Putamen (tissue), 1 donor: ENCODE data around the gene AHCY.
"Not testable (repeated sequence)": the region's sequence is repeated elsewhere in the genome, so short reads cannot be mapped to it uniquely, and the experiment has no call there.

Source experiments
- DNase-seq: peaks from one replicate; pipeline ENCODE4 v3.0.0-alpha.2; 2016; ENCODE audit warnings: low spot score

AHCY gene

GRCh38 chr20:34296468-34296867, 6.7 kb downstream of the AHCY start:
- DNase-seq: no peak

- no peak for DNase-seq
These were observed 7.9 kb downstream of the AHCY start for GRCh38 chr20:34295284-34295683.

DNA sequence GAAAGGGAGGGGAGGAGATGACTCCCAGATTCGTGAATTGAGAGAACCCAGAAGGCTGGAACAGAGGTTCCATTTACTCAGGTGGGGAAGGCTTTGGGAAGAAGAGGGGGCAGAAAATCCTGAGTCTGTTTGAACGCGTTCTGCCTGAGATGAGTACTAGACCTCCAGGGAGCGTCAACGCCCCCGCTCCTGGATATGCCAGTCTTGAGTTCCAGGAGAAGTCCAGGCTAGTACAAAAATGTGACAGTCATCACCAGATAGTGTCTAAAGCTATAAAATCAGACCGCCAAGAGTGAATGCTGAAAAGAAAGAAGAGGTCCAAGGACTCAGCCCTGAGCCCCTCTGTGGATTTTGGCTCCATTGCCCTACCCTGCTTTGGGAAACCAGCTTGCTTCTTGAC, 8.6 kb downstream of the AHCY start:
- no peak for DNase-seq

GRCh38 chr20:34293589-34293988, 9.6 kb downstream of the AHCY start:
- DNase-seq: no peak

DNA sequence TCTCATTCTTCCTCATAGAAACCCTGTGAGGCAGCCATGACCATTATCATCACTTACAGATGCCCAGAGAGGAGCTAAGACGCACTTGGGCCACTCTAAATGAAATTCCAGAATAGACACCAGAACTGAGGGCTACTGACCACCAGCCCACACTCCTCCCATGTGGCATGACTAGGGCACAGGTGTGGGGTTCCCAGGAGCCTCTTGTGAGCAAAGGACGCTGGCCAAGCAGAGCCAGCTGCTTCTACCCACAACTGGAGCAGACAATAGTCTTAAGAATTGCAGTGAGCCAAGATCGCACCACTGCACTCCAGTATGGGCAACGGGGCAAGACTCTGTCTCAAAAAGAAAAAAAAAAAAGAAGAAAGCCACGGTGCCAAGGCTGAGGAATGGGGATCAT, 10.0 kb downstream of the AHCY start:
- DNase-seq: no peak

GRCh38 chr20:34292496-34292895, 10.7 kb downstream of the AHCY start:
- DNase-seq: no peak

- no peak for DNase-seq
These were observed 12.7 kb downstream of the AHCY start for GRCh38 chr20:34290471-34290870.

- DNase-seq: not testable (repeated sequence)
These were observed 15.7 kb downstream of the AHCY start for GRCh38 chr20:34287500-34287899.

DNA sequence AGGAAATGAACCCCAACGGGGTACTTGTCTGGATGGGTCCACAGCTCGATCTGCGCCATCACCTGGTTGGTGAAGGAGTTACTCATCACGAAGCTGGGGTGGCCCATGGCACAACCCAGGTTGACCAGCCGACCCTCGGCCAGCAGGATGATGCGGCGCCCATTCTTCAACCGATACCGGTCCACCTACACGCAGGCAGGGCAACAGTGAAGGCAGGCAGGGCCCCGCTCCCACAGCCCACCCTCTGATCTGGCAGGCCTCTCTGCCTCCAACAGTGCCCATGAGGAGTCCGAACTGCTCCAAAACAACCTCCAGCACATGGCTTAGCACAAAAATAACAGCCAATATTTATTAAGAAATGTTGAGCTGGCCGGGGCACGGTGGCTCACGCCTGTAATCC, 17.7 kb downstream of the AHCY start:
- no peak for DNase-seq

GRCh38 chr20:34283844-34284243, 19.3 kb downstream of the AHCY start:
- no peak for DNase-seq

DNA sequence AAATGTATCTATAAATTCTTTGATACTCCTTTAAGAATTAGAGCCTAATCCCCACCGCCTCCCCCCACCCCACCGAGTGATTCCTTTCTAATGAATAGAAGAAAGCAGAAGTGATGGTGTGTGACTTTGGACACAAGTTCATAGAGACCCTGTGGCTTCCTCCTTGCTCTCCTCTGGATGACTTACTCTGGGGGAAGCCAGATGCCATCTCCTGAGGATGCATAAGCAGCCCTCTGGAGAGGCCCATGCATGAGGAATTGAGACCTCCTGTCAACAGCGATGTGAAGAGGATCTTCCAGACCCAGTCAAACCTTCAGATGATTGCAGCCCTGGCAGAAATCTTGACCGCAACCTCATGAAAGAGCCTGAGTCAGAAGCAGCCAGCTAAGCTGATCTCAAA, 21.1 kb downstream of the AHCY start:
- no peak for DNase-seq

GRCh38 chr20:34281177-34281576, 22.0 kb downstream of the AHCY start:
- no peak for DNase-seq

GRCh38 chr20:34274694-34275093, 28.5 kb downstream of the AHCY start:
- no peak for DNase-seq

DNA sequence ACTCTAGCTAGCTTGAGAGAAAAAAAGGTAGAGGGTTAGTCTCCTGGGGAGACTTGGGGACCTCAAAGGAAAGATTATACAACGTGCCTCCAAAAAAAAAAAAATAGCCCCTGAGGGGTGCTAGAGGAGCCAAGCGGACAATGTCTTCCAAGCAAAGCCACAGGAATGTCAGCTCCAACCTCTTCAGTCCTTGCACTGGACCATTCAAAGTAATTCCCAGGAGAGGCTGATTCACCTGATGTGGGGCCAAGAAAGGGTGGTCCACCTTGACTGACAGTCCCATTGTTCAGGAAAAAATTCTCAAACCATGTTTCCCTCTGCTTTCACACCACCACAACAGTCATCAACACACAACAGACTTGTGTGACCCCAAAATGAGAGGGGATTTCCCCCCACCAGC, 31.2 kb downstream of the AHCY start:
- no peak for DNase-seq

DNA sequence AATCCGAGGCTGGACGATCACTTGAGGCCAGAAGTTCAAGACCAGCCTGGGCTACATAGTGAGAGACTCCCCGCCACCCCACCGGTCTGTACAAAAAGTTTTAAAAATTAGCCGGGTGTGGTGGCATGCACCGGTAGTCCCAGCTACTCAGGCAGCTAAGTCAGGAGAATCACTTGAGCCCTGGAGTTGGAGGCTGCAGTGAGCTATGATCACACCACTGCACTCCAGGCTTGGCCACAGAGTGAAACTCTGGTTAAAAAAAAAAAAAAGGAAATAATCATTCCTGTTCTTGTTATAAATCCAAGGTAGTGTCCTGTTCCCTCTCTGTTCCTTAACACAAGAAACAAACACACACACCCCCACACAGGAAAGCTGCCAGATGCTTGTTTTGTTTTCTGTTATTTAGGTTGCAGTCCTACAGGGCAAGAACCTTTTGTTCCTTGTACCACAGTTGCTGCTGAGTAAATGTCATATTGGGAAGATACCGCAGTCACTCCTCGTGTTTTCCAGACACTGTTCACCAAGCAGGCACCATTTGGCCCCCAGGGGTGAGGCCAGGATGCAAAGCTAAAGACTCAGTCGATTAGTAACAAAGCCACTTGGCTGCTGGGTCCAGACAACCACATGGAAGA, 33.0 kb downstream of the AHCY start:
- DNase-seq: no peak

DNA sequence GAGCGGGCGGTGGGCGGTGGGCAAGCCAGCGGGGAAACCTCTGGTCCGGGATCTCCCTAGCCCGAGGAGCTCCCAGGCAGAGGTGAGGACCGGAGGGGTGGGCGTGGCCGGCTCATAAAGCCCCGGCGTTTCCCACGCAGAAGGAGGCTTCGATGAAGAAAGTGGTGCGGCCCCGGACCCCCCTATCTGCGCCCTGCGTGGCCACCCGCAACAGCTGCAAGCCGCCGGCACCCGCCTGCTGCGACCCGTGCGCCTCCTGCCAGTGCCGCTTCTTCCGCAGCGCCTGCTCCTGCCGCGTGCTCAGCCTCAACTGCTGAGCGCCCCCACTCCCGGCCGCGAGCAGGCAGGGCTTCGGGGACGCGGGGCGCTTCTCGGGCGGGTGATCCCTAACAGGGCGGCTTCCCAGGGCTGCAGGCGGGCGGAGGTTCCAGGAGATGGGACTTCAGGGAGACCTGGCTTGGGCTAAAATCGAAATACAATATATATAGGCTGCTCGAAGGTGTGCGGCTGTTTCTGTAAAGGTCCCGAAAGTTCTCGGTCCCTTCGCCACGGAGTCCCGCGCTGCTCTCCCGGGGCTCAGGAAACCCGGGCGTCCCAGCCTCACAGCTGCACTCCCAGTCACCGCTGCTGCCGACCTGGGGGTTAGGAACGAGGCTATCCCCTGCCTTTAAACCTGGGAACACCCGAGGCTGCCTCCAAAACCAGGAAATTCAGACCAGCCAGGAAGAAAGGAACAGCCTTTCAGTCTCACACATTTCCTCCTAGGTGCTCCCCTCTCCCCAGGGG, 34.1 kb downstream of the AHCY start:
- no peak for DNase-seq

- DNase-seq: no peak
These were observed 35.0 kb downstream of the AHCY start for GRCh38 chr20:34268145-34268544.

GRCh38 chr20:34264141-34264540, 39.0 kb downstream of the AHCY start:
- no peak for DNase-seq

GRCh38 chr20:34263468-34263867, 39.7 kb downstream of the AHCY start:
- not testable (repeated sequence) for DNase-seq

GRCh38 chr20:34262488-34263288, 40.5 kb downstream of the AHCY start:
- no peak for DNase-seq

DNA sequence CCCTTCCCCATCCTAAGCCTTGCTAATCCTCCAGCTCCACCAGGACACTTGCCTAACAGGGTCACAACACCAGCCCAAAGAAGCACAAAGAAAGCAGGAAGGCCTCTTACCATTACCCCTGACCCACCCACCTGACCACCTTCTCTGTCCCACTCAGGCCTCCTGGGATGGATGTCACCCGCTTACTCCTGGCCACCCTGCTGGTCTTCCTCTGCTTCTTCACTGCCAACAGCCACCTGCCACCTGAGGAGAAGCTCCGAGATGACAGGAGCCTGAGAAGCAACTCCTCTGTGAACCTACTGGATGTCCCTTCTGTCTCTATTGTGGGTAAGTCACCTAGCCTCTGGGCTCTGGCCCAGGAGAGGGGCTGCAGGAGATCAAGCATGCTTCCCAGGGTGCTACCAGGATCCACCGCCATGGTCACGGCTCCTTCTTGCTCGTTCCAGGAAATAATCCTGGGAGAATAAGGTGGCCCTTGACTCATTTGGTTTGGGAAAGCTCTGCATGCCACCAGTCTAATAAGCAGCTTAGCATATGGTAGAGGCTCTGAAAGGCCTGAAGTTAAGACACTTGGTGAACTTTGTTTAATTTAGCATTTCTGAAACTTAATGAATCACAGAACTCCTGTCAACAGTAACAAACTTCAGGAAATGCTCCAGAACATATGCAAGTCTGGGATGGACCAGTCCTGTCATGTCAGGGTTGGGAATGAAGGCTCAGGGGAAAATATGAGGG, 42.8 kb downstream of the AHCY start:
- no peak for DNase-seq

DNA sequence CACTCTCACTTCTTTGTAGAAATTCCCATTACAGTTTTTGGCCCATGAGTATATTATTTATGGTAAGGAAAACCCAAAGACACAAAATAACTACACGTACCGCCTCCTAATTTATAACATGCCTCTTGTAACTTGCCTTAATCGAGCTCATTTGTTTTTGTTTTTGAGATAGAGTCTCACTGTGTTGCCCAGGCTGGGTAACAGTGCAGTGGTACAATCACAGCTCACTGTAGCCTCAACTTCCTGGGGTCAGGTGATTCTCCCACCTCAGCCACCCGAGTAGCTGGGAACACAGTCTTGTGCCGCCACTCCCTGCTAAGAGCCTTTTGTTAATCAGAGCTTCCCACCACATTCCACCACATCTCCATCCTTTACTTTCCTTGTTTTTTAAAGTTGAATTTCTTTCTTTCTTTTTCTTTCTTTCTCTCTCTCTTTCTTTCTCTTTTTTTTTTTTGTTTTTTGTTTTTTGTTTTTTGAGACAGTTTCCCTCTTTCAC, 46.5 kb downstream of the AHCY start:
- DNase-seq: no peak
